OCI-LY7 (cell line): ENCODE results near the gene CYP1B1. TPM values are rescaled to one million over a fixed set of nuclear protein-coding genes. Genes with fewer than 3 reads are reported as not detected.

ENCODE experiments used
- BruUV-seq: library from RNA; stranded (reverse); fragments of 400-500 nt; replicated peaks from 2 replicates; lab custom pipeline; 2021; lab: Mats Ljungman, UMichigan
- CTCF ChIA-PET: fragments of 300-600 bp; sonication (Branson Sonifier 250); formaldehyde crosslinking; loops from one replicate; lab custom pipeline; 2022; ENCODE audit warnings: antibody characterized with exemption; ENCODE audit not compliant: unreplicated experiment; lab: Charles Lee
- POLR2A ChIA-PET: fragments of 300-600 bp; sonication (Branson Sonifier 250); formaldehyde crosslinking; loops from one replicate; lab custom pipeline; 2022; ENCODE audit warnings: antibody characterized with exemption; lab: Charles Lee
- DNase-seq: peaks from one replicate; pipeline ENCODE4 v3.0.0-alpha.2; 2015; ENCODE audit warnings: low spot score
- H2AFZ ChIP-seq: fragments of 200-600 bp; sonication (generic), shearing (Covaris generic); 2 replicates; pipeline ENCODE4 v1.6.1; 2014; ENCODE audit warnings: mild to moderate bottlenecking, antibody characterized with exemption, low read length, moderate library complexity
- H3K27ac ChIP-seq: fragments of 200-600 bp; sonication (generic); 2 replicates; pipeline ENCODE4 v1.5.1; 2014; ENCODE audit warnings: mixed run types, low read depth, mild to moderate bottlenecking, moderate library complexity, low read length, inconsistent platforms; ENCODE audit not compliant: poor library complexity, severe bottlenecking
- H3K36me3 ChIP-seq: fragments of 200-600 bp; sonication (generic); 2 replicates; pipeline ENCODE4 v1.6.1; 2014; ENCODE audit warnings: mild to moderate bottlenecking, antibody characterized with exemption, low read length, moderate library complexity, mixed read lengths; ENCODE audit not compliant: insufficient read depth
- H3K4me1 ChIP-seq: fragments of 200-600 bp; sonication (generic); 2 replicates; pipeline ENCODE4 v1.5.1; 2014; ENCODE audit warnings: mild to moderate bottlenecking, low read length; ENCODE audit not compliant: insufficient read depth, poor library complexity, severe bottlenecking
- H3K4me2 ChIP-seq: fragments of 200-600 bp; sonication (generic); 2 replicates; pipeline ENCODE4 v1.6.1; 2014; ENCODE audit warnings: mild to moderate bottlenecking, low read length
- H3K4me3 ChIP-seq: fragments of 200-600 bp; sonication (generic); 2 replicates; pipeline ENCODE4 v1.5.1; 2014; ENCODE audit warnings: mild to moderate bottlenecking, low read depth, low read length; ENCODE audit not compliant: poor library complexity, severe bottlenecking
- H3K79me2 ChIP-seq: fragments of 200-600 bp; sonication (generic); 2 replicates; pipeline ENCODE4 v1.6.1; 2016; ENCODE audit warnings: low read depth, mild to moderate bottlenecking, low read length, moderate library complexity, mixed read lengths; ENCODE audit not compliant: insufficient read depth
- H3K9me2 ChIP-seq: fragments of 200-600 bp; sonication (generic); 2 replicates; pipeline ENCODE4 v1.6.1; 2016; ENCODE audit warnings: mild to moderate bottlenecking, low read length, mixed read lengths; ENCODE audit not compliant: insufficient read depth
- H3K9me3 ChIP-seq: fragments of 200-600 bp; sonication (generic); 2 replicates; pipeline ENCODE4 v1.6.1; 2014; ENCODE audit warnings: mild to moderate bottlenecking, mixed run types, low read length, mixed read lengths
- H4K20me1 ChIP-seq: fragments of 200-600 bp; sonication (generic); 2 replicates; pipeline ENCODE4 v1.6.1; 2014; ENCODE audit warnings: mild to moderate bottlenecking, antibody characterized with exemption, low read length, moderate library complexity, mixed read lengths; ENCODE audit not compliant: insufficient read depth
- CTCF ChIP-seq: fragments of 200-600 bp; sonication (generic); conservative IDR thresholded peaks from 2 replicates; pipeline ENCODE4 v1.5.1; 2014; ENCODE audit warnings: mild to moderate bottlenecking, antibody characterized with exemption, low read length, moderate library complexity, mixed read lengths
- EZH2phosphoT487 ChIP-seq: fragments of 200-600 bp; sonication (generic); IDR thresholded peaks from 2 replicates; pipeline ENCODE4 v1.6.1; 2018; ENCODE audit warnings: low read depth, borderline replicate concordance, mild to moderate bottlenecking, mixed run types, antibody characterized with exemption, low read length, moderate library complexity, mixed read lengths
- intact Hi-C: fragments of 100-400 bp; cut with micrococcal nuclease; formaldehyde crosslinking; loops from one replicate; pipeline ENCODE4 v1.10.0; 2022; ENCODE audit not compliant: unreplicated experiment
- total RNA-seq, 2 experiments: library from RNA; depleted of rRNA in 1 of 2; stranded (reverse); fragments of >200 nt in 1 of 2; shearing (Covaris generic) in 1 of 2; gene quantifications; 2 replicates each; pipeline ENCODE4 v1.2.3, GENCODE V29; 2014 to 2022

Gene CYP1B1
- total RNA-seq, 2 experiments from 2014 or later, result 0.44 TPM; not detected in 1

GRCh38 chr2:38122344-38122743, 46.4 kb upstream of the CYP1B1 start:
- BruUV-seq, result no TSS peak
- no peak overlapping the region for H3K4me3 ChIP-seq

DNA sequence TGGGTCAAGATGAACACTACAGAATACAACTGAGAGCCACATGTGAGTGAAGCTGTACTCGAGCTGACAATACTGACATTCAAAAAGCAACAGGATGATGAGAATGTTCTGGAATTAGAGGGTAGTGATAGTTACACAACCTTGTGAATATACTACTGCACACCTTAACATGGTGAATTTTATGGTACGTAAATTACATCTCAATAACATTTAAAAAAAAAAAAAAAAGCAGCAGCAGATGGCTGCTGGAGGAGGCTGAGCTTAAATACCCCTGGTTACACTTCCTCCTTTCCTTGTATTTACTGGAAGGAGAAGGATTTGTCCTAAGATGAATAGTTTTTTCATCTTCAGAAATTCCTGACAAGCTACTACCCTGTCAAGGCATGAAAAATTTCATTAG, 45.5 kb upstream of the CYP1B1 start:
- ChIA-PET CTCF (interaction anchor here (0.6 kb wide), 1 partner anchor 336 kb away, joined by 3 read pairs; no protein-coding TSS in a partner anchor), POLR2A (interaction anchor here (0.8 to 1.3 kb wide), 3 partner anchors 13 to 150 kb away, joined by 3 to 5 read pairs (median 3); no protein-coding TSS in a partner anchor)
- H3K36me3 ChIP-seq, result no peaks in the 10 kb centered on the region
- TF ChIP-seq EZH2phosphoT487 (no peak), CTCF (no peak)
- intact Hi-C loops, result no loop called here
- no peaks in the 10 kb centered on the region for H3K79me2 ChIP-seq
- DNase-seq, result no peak
- no peak overlapping the region for H2AFZ ChIP-seq
- no TSS peak for BruUV-seq
- no peak overlapping the region for H3K4me3 ChIP-seq
- no peaks in the 10 kb centered on the region for H3K4me1 ChIP-seq
- H3K4me2 ChIP-seq, result no peak overlapping the region
- H3K27ac ChIP-seq, result no peak overlapping the region
- no peaks in the 10 kb centered on the region for H4K20me1 ChIP-seq
- H3K9me2 ChIP-seq, result no peaks in the 10 kb centered on the region
- no peaks in the 10 kb centered on the region for H3K9me3 ChIP-seq

More at GRCh38 chr2:38122344-38122743, 46.4 kb upstream of the CYP1B1 start:
- no peak for TF ChIP-seq CTCF
- TF ChIP-seq EZH2phosphoT487, result no peak
- POLR2A ChIA-PET, result interaction anchor here (0.5 to 1.3 kb wide), 3 partner anchors 12 to 215 kb away, joined by 3 to 5 read pairs (median 3); no protein-coding TSS in a partner anchor
- Histone ChIP-seq H3K36me3 (no peaks in the 10 kb centered on the region), H3K27ac (no peak overlapping the region), H2AFZ (no peak overlapping the region), H3K4me2 (no peak overlapping the region), H3K9me3 (no peaks in the 10 kb centered on the region; the same call in 1 of the 2 replicates), H3K4me1 (no peaks in the 10 kb centered on the region), H3K79me2 (no peaks in the 10 kb centered on the region), H3K9me2 (no peaks in the 10 kb centered on the region), H4K20me1 (no peaks in the 10 kb centered on the region)
- CTCF ChIA-PET, result no interaction called here
- no peak for DNase-seq
- intact Hi-C loops, result no loop called here

DNA sequence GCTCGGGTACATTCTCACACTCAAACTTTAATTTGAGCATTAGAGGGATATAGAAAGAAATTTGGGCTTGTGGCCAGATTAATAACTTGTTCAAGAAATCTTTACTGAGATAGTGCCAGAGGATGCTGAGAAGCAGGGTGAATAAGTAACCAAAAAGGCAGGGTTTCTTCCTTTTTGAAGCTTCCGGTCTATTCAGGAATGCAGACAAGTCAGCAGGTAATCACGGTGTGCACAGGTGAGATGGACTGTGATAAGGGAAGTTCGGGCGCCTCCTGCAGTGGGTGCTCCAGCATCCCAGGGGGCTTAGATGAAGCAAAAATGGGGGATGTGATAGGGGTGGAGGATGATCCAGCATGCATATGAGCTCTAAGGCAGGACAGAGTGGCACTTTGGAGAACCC, 44.9 kb upstream of the CYP1B1 start:
- no peak overlapping the region for H3K4me3 ChIP-seq
- H3K9me3 ChIP-seq, result no peaks in the 10 kb centered on the region
- no peaks in the 10 kb centered on the region for H3K9me2 ChIP-seq
- no peak for DNase-seq
- H3K4me2 ChIP-seq, result no peak overlapping the region
- BruUV-seq, result no TSS peak
- no peaks in the 10 kb centered on the region for H3K4me1 ChIP-seq
- TF ChIP-seq CTCF (no peak), EZH2phosphoT487 (no peak)
- ChIA-PET CTCF (interaction anchor here (0.6 kb wide), 1 partner anchor 345 kb away, joined by 4 read pairs; no protein-coding TSS in a partner anchor), POLR2A (interaction anchor here (0.7 kb wide), 1 partner anchor 150 kb away, joined by 3 read pairs; no protein-coding TSS in a partner anchor)
- no peak overlapping the region for H3K27ac ChIP-seq
- no peaks in the 10 kb centered on the region for H4K20me1 ChIP-seq
- no peaks in the 10 kb centered on the region for H3K36me3 ChIP-seq
- intact Hi-C loops, result no loop called here
- no peak overlapping the region for H2AFZ ChIP-seq
- no peaks in the 10 kb centered on the region for H3K79me2 ChIP-seq
